HepG2 (cell line): Measurements from ENCODE around the gene PTEN. TPM values are rescaled to one million over a fixed set of nuclear protein-coding genes. Genes with fewer than 3 reads are reported as not detected.

Experiments
- ATAC-seq: fragments of 200-7000 bp; cut with Tn5 transposase; 3 replicates; pipeline ENCODE4 v1.9.1; 2020; ENCODE audit warnings: mild to moderate bottlenecking, moderate library complexity
- BruUV-seq: library from RNA; stranded (reverse); fragments of 400-500 nt; replicated peaks from 2 replicates; lab custom pipeline; 2021; lab: Mats Ljungman, UMichigan
- CTCF ChIA-PET: fragments of 300-600 bp; formaldehyde crosslinking; extraction: SDS; loops from one replicate; lab custom pipeline; 2021; ENCODE audit warnings: low total read pairs, inconsistent platforms, low intra/inter-chr PET ratio; lab: Yijun Ruan, JAX
- POLR2A ChIA-PET: fragments of 350-600 bp; sonication (Branson Sonifier 250); formaldehyde crosslinking; loops from one replicate; lab custom pipeline; 2020; ENCODE audit warnings: antibody characterized with exemption, inconsistent platforms; lab: Yijun Ruan, JAX
- DNase-seq: peaks from one replicate; pipeline ENCODE4 v3.0.0-alpha.2; 2015; ENCODE audit warnings: low spot score
- FAIRE-seq: peaks from 3 replicates; lab custom pipeline; 2011; peaks lifted over from hg19 to GRCh38; lab: Jason Lieb, UNC
- H2AFZ ChIP-seq: one replicate; pipeline ENCODE4 v1.6.1; 2011; ENCODE audit warnings: low read length, inconsistent platforms
- H3K27ac ChIP-seq: fragments of 300-600 bp; 3 replicates; pipeline ENCODE4 v1.8.0; 2011; ENCODE audit warnings: mixed run types, mild to moderate bottlenecking, mixed read lengths, low read length, inconsistent platforms; ENCODE audit not compliant: insufficient read depth; ENCODE audit errors: extremely low read length
- H3K27me3 ChIP-seq, 2 experiments: fragments of 200-600 bp in 1 of 2; 2 replicates in 1 of 2; 3 replicates in 1 of 2; pipeline versions ENCODE4 v1.6.0 to v1.8.0; 2011; ENCODE audit warnings: low read length in 2 of 2, mild to moderate bottlenecking in 2 of 2, moderate library complexity in 2 of 2, inconsistent platforms in 1 of 2; ENCODE audit not compliant: insufficient read depth in 2 of 2, control insufficient read depth in 1 of 2
- H3K36me3 ChIP-seq, 2 experiments: fragments of 200-600 bp in 1 of 2; replicated peaks in 1 of 2; 2 replicates in 1 of 2; 3 replicates in 1 of 2; pipeline versions ENCODE4 v1.5.1 to v1.8.0; 2011; ENCODE audit warnings: low read length in 2 of 2, inconsistent platforms in 1 of 2; ENCODE audit not compliant: insufficient read depth in 2 of 2, control insufficient read depth in 1 of 2
- H3K4me1 ChIP-seq: 2 replicates; pipeline ENCODE4 v1.5.1; 2012; ENCODE audit warnings: low read length, inconsistent platforms; ENCODE audit not compliant: insufficient read depth
- H3K4me2 ChIP-seq: 2 replicates; pipeline ENCODE4 v1.6.0; 2011; ENCODE audit warnings: low read depth, low read length, inconsistent platforms
- H3K4me3 ChIP-seq, 3 experiments: fragments of 200-600 bp in 1 of 3; sonication (generic), shearing (Covaris generic) in 1 of 3; replicated peaks in 1 of 3; 2 replicates each; pipeline ENCODE4 v1.5.1; 2011 to 2016; ENCODE audit warnings: low read length in 3 of 3, inconsistent platforms in 2 of 3, low read depth in 2 of 3, mild to moderate bottlenecking in 2 of 3, control low read depth in 1 of 3, mixed read lengths in 1 of 3; ENCODE audit not compliant: insufficient read depth in 1 of 3
- H3K79me2 ChIP-seq: one replicate; pipeline ENCODE4 v1.6.1; 2011; ENCODE audit warnings: low read length, inconsistent platforms; ENCODE audit not compliant: insufficient read depth
- H3K9ac ChIP-seq: 2 replicates; pipeline ENCODE4 v1.6.0; 2011; ENCODE audit warnings: mild to moderate bottlenecking, low read depth, low read length, inconsistent platforms; ENCODE audit not compliant: insufficient read depth
- H3K9me3 ChIP-seq: 2 replicates; pipeline ENCODE4 v1.5.1; 2012; ENCODE audit warnings: mild to moderate bottlenecking, low read length
- H4K20me1 ChIP-seq: 2 replicates; pipeline ENCODE4 v1.6.0; 2011; ENCODE audit warnings: inconsistent platforms, mild to moderate bottlenecking, low read length, moderate library complexity; ENCODE audit not compliant: insufficient read depth
- CHCHD3 ChIP-seq: sonication (generic); formaldehyde crosslinking; IDR thresholded peaks from 2 replicates; pipeline ENCODE4 v1.8.0; 2022; ENCODE audit warnings: mild to moderate bottlenecking, missing genetic modification reagents, moderate library complexity
- CREM ChIP-seq, 2 experiments: sonication (generic) in 1 of 2; formaldehyde crosslinking in 1 of 2; IDR thresholded peaks; 2 replicates each; pipeline versions ENCODE4 v1.4.0 to v1.6.1; 2016 to 2020; ENCODE audit warnings: antibody characterized with exemption in 1 of 2, mild to moderate bottlenecking in 1 of 2, missing genetic modification reagents in 1 of 2
- MAZ ChIP-seq, 2 experiments: sonication (generic) in 1 of 2; formaldehyde crosslinking in 1 of 2; IDR thresholded peaks; 2 replicates each; pipeline versions ENCODE4 v1.5.0 to v1.6.1; 2012 to 2020; ENCODE audit warnings: low read depth in 2 of 2, mild to moderate bottlenecking in 2 of 2, borderline replicate concordance in 1 of 2, improper control_type of control experiment in 1 of 2, low read length in 1 of 2, missing genetic modification reagents in 1 of 2, moderate library complexity in 1 of 2
- MTF2 ChIP-seq: sonication (generic); formaldehyde crosslinking; IDR thresholded peaks from 2 replicates; pipeline ENCODE4 v1.5.0; 2020; ENCODE audit warnings: missing genetic modification reagents, borderline replicate concordance
- NONO ChIP-seq, 2 experiments: fragments of 450-650 bp in 1 of 2; sonication (generic) in 1 of 2; formaldehyde crosslinking in 1 of 2; IDR thresholded peaks in 1 of 2; conservative IDR thresholded peaks in 1 of 2; 2 replicates each; pipeline versions ENCODE4 v1.6.1 to v1.8.0; 2017 to 2022; ENCODE audit warnings: mild to moderate bottlenecking in 1 of 2, missing genetic modification reagents in 1 of 2, moderate library complexity in 1 of 2
- ZKSCAN1 ChIP-seq: fragments of 150-350 bp; IDR thresholded peaks from 2 replicates; pipeline ENCODE4 v1.6.1; 2014; ENCODE audit warnings: low read length
- WGBS: methylation state at CpG from one replicate; pipeline ENCODE4 v1.1.6; 2017; ENCODE audit warnings: low lambda C conversion rate; 5-methylcytosine and 5-hydroxymethylcytosine counted together
- in situ Hi-C: cut with HindIII; loops from 2 replicates; pipeline ENCODE4 v1.10.0; 2017; ENCODE audit warnings: low pct_unique_long_range_greater_than_20kb; ENCODE audit not compliant: extremely low pct_ligation_motif_present
- intact Hi-C: fragments of 100-400 bp; cut with micrococcal nuclease; formaldehyde crosslinking; loops from one replicate; pipeline ENCODE4 v1.10.0; 2022; ENCODE audit not compliant: unreplicated experiment
- polyA plus RNA-seq, 8 experiments: library from polyadenylated mRNA; depleted of rRNA in 3 of 8; stranded (reverse) in 7 of 8; unstranded in 1 of 8; fragments of >200 nt; fragmentation: Illumina TruSeq in 4 of 8; extraction: Trizol in 4 of 8; gene quantifications; 2 replicates each; pipeline versions ENCODE4 v1.2.1 to v1.2.3, GENCODE V29; 2011 to 2016; ENCODE audit warnings: low read depth in 4 of 8, missing spikeins in 1 of 8, mixed read lengths in 1 of 8; ENCODE audit not compliant: insufficient read depth in 1 of 8
- total RNA-seq, 5 experiments: library from RNA; depleted of rRNA; stranded (reverse); fragments of >200 nt; fragmentation: Illumina TruSeq; extraction: Trizol; gene quantifications; 2 replicates each; pipeline ENCODE4 v1.2.3, GENCODE V29; 2016; ENCODE audit warnings: low read depth in 1 of 5
- TF ChIP-seq, protein P1 (sequence below), 2 experiments: fragments of 450-650 bp in 1 of 2; sonication (generic) in 1 of 2; formaldehyde crosslinking in 1 of 2; IDR thresholded peaks; 2 replicates each; pipeline versions ENCODE4 v1.6.1 to v1.8.0; 2016 to 2022; ENCODE audit warnings: antibody characterized with exemption in 1 of 2, mild to moderate bottlenecking in 1 of 2, missing genetic modification reagents in 1 of 2

PTEN gene
- total and polyA plus RNA-seq, 2 of the 13 experiments (the other 11 are each of a cell fraction or from before 2014, with no cell fraction given) = 30.3 to 61.3 TPM

DNA sequence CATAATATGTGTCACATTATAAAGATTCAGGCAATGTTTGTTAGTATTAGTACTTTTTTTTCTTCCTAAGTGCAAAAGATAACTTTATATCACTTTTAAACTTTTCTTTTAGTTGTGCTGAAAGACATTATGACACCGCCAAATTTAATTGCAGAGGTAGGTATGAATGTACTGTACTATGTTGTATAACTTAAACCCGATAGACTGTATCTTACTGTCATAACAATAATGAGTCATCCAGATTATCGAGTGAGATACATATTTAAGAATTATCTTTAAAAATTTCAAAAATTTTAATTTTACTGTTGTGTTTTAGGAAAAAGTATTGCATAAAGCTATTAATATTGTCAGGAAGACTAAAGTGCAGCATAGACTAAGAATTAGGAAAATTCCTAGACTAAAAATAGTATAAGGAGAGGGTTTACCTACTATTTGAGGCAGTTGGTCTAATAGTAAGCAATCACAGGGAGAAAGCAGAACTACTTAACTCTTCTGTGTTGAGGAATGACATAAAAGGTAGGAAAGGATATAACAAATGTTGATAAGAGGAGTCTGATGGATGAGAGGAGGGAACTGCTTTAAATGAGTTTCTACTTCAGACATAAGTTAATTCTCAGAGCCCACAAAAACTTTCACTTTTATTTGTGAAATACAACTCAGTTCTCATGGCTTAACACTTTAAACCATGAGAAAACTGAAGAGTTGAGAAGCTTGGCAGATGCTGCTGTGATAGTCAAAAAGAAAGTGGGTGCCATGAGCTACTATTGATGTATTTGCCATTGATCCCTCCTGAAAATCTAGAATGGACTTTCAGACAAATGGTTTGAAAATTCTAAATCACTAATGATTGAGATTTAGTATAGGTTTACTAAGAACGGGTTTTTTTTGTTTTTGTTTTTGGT lies 67.8 kb downstream of the PTEN start:
- Histone ChIP-seq H3K36me3 (peaks cover 4 to 14% of the 10 kb centered on the region in 2 experiments; a peak in 3 of 5 replicates), H3K4me2 (no peak overlapping the region), H3K79me2 (peaks cover 2% of the 10 kb centered on the region), H3K27ac (no peak overlapping the region), H3K4me1 (no peaks in the 10 kb centered on the region), H3K4me3 (no peak overlapping the region), H3K9me3 (no peaks in the 10 kb centered on the region), H2AFZ (no peak overlapping the region), H3K9ac (no peak overlapping the region), H3K27me3 (no peaks in the 10 kb centered on the region), H4K20me1 (no peaks in the 10 kb centered on the region; the same call in 1 of the 2 replicates)
- TF ChIP-seq, protein P1, sequence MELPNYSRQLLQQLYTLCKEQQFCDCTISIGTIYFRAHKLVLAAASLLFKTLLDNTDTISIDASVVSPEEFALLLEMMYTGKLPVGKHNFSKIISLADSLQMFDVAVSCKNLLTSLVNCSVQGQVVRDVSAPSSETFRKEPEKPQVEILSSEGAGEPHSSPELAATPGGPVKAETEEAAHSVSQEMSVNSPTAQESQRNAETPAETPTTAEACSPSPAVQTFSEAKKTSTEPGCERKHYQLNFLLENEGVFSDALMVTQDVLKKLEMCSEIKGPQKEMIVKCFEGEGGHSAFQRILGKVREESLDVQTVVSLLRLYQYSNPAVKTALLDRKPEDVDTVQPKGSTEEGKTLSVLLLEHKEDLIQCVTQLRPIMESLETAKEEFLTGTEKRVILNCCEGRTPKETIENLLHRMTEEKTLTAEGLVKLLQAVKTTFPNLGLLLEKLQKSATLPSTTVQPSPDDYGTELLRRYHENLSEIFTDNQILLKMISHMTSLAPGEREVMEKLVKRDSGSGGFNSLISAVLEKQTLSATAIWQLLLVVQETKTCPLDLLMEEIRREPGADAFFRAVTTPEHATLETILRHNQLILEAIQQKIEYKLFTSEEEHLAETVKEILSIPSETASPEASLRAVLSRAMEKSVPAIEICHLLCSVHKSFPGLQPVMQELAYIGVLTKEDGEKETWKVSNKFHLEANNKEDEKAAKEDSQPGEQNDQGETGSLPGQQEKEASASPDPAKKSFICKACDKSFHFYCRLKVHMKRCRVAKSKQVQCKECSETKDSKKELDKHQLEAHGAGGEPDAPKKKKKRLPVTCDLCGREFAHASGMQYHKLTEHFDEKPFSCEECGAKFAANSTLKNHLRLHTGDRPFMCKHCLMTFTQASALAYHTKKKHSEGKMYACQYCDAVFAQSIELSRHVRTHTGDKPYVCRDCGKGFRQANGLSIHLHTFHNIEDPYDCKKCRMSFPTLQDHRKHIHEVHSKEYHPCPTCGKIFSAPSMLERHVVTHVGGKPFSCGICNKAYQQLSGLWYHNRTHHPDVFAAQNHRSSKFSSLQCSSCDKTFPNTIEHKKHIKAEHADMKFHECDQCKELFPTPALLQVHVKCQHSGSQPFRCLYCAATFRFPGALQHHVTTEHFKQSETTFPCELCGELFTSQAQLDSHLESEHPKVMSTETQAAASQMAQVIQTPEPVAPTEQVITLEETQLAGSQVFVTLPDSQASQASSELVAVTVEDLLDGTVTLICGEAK (IDR thresholded peaks at IDR 0.05) = no peak
- TF ChIP-seq, protein P1 (CRISPR knock-in tag; IDR thresholded peaks at IDR 0.05) = no peak
- TF ChIP-seq CREM (IDR thresholded peaks at IDR 0.05) (no peak), CREM (CRISPR knock-in tag; IDR thresholded peaks at IDR 0.05) (no peak), MTF2 (CRISPR knock-in tag) (no peak), ZKSCAN1 (no peak), CHCHD3 (CRISPR knock-in tag) (no peak), MAZ (IDR thresholded peaks at IDR 0.05; ENCODE audit: borderline replicate concordance, low read depth, low read length) (no peak), MAZ (CRISPR knock-in tag; IDR thresholded peaks at IDR 0.05; ENCODE audit: low read depth) (no peak), NONO (IDR thresholded peaks at IDR 0.05) (no peak), NONO (CRISPR knock-in tag; conservative IDR thresholded peaks at IDR 0.05) (no peak)
- in situ Hi-C loops = no loop called here
- no peak for FAIRE-seq
- no TSS peak for BruUV-seq
- 93% methylated on average over 4 of the region's 4 CpGs for WGBS
- no peak for DNase-seq
- intact Hi-C loops = no loop called here
- ChIA-PET POLR2A (no interaction called here), CTCF (no interaction called here)
- ATAC-seq = no peak
